ENCODE measurements around the gene GP2. TPM values are rescaled to one million over a fixed set of nuclear protein-coding genes. Genes with fewer than 3 reads are reported as not detected.
"Not testable (repeated sequence)": the region's sequence is repeated elsewhere in the genome, so short reads cannot be mapped to it uniquely, and the experiment has no call there.

Gene GP2
- polyA plus RNA-seq, 3 donors = 1.1 to 11.7 (median 2.9) TPM

GRCh38 chr16:20331635-20332034 is 4.3 kb upstream of the GP2 start:
- DNase-seq (ENCODE audit: extremely low read depth in 1 of 11, low read depth in 9 of 11, low spot score in 4 of 11) = no peak

GRCh38 chr16:20329392-20330138 is 2.3 kb upstream of the GP2 start:
- no peak for DNase-seq (ENCODE audit: extremely low read depth in 1 of 11, low read depth in 9 of 11, low spot score in 4 of 11)

DNA sequence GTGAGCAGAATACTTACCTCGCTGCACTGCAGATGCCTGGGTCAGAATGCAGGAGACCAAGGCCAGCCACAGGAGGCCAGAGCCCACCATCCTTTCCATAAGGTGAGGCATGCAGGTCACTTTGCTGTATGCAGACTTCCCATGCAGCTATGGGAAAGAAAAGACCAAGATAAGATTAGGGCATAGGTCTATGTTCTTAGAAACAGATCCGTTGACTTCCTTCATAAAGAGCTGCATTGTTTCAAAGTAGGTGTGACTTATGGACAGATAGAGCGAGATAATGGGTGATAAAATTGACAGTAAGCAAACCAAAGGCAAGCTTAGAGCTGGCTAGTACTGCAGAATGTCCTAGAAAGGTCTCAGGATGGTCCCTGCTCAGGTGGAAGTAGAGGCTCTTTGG is 992 bp downstream of the GP2 start:
- no peak for DNase-seq (ENCODE audit: extremely low read depth in 1 of 11, low read depth in 9 of 11, low spot score in 4 of 11)

- no peak for DNase-seq (ENCODE audit: extremely low read depth in 1 of 11, low read depth in 9 of 11, low spot score in 4 of 11)
These were observed 2.3 kb downstream of the GP2 start for GRCh38 chr16:20325005-20325404.

DNA sequence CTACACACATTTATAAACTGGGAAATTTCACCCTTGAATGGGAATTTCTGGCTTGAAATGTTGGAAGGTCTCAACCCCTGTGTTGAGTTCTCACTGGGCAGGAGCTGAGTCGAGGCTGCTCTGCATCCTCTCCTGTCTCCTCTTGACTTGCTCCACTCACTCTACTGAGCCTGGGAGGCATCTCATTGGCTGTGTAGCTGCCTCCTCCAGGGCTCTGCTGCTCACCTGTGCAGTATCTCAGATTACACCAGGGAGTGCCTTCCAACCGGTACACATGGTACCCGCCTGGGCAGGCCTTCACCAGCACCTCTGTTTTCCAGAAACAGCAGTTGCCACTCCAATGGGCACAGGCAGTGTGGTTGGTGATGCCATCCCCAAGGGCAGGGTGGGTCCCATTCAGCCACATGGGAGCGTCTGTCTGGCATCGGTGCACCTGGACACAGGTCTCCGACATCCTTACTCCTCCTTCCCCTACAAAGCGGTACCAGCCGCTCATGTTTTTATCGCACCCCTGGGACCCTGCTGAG is 3.7 kb downstream of the GP2 start:
- no peak for DNase-seq (ENCODE audit: extremely low read depth in 1 of 11, low read depth in 9 of 11, low spot score in 4 of 11)

DNA sequence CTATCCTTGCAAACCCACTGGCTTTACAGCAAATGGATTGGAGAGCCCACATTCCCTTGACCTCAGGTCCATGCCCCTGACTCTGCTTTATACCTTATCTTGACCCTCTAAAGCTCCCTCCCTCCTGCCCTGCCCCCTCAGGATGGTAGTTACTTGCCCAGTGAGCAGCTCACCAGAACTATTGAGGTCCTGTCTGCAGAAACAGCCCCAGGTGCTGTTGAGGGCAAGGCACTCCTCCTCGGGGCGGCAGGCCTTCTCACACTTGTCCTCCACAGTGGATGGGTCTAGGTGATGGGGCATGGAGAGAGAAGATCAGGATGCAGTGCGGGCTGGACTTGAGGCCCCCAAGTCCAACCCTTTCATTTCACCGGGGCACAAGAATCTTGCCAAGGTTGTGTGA is 4.6 kb downstream of the GP2 start:
- no peak for DNase-seq (ENCODE audit: extremely low read depth in 1 of 11, low read depth in 9 of 11, low spot score in 4 of 11)

- DNase-seq (ENCODE audit: extremely low read depth in 1 of 11, low read depth in 9 of 11, low spot score in 4 of 11) = no peak
These were observed 5.6 kb downstream of the GP2 start for GRCh38 chr16:20321671-20322070.

- not testable (repeated sequence) for DNase-seq (ENCODE audit: extremely low read depth in 1 of 11, low read depth in 9 of 11, low spot score in 4 of 11)
These were observed 6.3 kb downstream of the GP2 start for GRCh38 chr16:20321051-20321450.

DNA sequence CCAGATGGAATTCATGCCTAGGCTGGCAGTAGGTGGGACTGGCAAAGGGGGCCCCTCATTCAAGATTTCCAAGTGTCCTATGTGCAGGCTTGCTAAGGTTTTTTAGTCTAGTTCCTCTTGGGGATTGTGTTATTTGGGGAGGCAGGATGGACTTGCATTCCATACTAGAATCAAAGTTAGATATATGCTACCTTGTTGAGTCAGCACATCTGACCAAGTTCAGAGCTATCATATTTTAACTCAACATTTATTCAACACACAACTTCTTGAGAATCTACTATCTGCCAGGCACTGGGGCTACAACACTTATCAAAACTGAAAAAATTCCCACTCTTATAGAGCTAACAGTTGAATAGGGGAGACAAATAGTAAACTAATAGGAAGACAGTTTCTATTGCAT is 6.7 kb downstream of the GP2 start:
- DNase-seq (ENCODE audit: extremely low read depth in 1 of 11, low read depth in 9 of 11, low spot score in 4 of 11) = no peak

GRCh38 chr16:20320178-20320577 is 7.1 kb downstream of the GP2 start:
- DNase-seq (ENCODE audit: extremely low read depth in 1 of 11, low read depth in 9 of 11, low spot score in 4 of 11) = no peak

DNA sequence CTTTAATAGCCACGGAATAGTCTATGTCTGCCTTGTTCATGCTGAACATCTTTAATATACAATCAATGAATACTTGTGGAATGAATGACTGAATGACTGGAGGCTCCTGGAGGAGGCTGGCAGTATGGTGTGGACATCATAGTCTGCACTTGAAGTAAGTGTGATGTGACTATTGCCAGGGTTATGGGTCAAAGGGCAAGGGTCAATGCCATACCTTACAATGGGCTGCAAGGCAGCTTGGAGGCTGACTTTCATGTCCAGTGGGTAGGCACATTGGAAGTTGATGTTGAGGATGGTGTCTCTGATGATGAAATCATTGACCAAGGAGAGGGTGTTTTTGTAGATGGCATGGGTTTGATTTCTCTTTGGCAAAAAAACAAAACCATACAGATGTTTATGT is 7.9 kb downstream of the GP2 start:
- DNase-seq (ENCODE audit: extremely low read depth in 1 of 11, low read depth in 9 of 11, low spot score in 4 of 11) = no peak

GRCh38 chr16:20318437-20318836 is 8.9 kb downstream of the GP2 start:
- no peak for DNase-seq (ENCODE audit: extremely low read depth in 1 of 11, low read depth in 9 of 11, low spot score in 4 of 11)

DNA sequence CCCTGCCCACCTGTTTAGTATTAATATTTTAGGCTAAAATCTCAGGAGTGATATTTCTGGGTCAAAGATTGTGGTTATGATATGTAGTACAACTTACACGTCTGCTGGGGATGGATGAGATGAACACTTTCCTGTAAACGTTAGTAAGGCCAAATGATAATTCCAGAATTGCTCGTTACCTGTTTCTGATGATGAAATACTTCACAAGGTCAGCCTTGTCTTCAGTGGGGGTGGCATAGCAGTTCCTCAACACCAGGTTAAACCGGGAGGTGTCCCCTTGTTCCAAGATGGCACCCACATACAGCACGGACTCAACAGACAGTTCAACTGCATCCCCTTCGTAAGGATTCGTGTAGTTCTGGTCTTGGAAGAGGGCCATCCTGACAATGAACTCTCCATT is 9.3 kb downstream of the GP2 start:
- no peak for DNase-seq (ENCODE audit: extremely low read depth in 1 of 11, low read depth in 9 of 11, low spot score in 4 of 11)

DNA sequence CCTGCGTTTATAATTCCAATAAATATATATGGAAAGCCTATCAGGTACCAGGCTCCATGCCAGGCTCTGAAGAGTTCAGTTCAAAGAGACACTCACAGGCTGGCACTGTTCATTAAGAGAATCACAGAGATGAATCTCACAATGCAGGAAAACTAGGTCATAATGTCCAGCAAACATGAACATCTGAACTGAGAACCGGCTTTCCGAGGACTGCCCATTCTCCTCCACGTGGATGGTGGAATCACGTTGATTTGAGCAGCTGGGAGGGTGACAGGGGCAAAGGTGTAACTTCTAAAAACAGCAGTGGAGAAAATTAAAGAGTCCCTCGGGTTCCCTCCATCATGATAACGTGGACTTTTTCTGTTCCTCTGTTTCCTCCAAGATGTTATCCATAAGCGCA is 10.2 kb downstream of the GP2 start:
- DNase-seq (ENCODE audit: extremely low read depth in 1 of 11, low read depth in 9 of 11, low spot score in 4 of 11) = no peak

DNA sequence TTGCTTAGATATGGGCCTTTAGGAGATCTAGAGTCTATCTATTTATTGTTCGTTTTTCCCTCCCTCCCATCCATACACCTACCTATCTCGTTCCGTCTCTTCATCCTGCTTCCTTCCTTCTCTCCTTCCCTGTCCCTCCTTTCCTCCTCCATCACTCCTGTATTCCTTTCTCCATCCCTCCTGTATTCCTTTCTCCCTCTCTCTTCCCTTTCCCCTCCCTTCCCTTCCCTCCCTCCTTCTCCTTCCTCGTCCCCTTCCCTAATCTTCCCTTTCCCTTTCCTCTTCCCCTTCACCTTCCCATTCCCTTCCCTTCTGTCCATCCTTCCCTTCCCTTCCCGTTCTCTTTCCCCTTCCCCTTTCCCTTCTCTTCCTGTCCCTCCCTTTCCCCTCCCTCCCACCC is 10.6 kb downstream of the GP2 start:
- no peak for DNase-seq (ENCODE audit: extremely low read depth in 1 of 11, low read depth in 9 of 11, low spot score in 4 of 11)

GRCh38 chr16:20315764-20316163 is 11.5 kb downstream of the GP2 start:
- no peak for DNase-seq (ENCODE audit: extremely low read depth in 1 of 11, low read depth in 9 of 11, low spot score in 4 of 11)

DNA sequence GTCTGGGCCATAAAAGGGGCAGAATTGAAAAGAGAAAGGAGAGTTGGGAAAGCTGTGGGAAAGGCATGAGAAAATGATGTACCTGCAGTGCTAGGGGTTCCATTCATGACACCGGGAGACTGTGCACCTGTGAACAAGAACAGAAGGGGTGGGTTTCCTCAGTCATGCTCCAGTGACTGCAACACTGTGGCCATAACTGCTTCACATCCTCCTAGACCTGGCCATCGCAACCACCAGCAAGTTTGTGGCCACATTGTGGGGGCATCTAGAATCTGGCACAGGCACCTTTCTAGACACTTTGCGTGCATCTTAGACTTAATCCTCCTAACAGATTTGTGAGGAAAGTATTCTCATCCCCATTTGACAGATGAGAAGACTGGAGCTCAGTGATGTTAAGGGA is 12.7 kb downstream of the GP2 start:
- no peak for DNase-seq (ENCODE audit: extremely low read depth in 1 of 11, low read depth in 9 of 11, low spot score in 4 of 11)

GRCh38 chr16:20313741-20314140 is 13.6 kb downstream of the GP2 start:
- DNase-seq (ENCODE audit: extremely low read depth in 1 of 11, low read depth in 9 of 11, low spot score in 4 of 11) = no peak

- DNase-seq (ENCODE audit: extremely low read depth in 1 of 11, low read depth in 9 of 11, low spot score in 4 of 11) = not testable (repeated sequence)
These were observed 14.7 kb downstream of the GP2 start for GRCh38 chr16:20312536-20313095.

DNA sequence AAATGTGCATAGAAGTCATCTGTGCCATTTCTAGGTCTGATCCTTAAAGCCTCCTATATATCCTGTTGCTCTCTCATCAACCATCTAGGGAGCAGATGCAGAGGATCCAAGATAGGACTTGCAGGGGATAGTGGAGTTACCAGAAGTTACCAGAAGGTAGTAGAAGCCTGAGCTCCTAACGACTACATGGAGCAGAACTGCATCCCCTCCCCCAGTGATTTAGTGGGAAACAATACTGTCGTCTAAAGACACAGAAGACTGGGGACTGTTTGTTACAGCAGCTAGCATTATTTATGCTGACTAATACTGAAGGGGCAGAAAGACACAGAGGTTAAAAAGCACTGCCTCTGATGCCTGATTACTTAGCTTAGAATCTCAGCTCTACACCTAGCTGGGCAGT is 15.8 kb downstream of the GP2 start:
- no peak for DNase-seq (ENCODE audit: extremely low read depth in 1 of 11, low read depth in 9 of 11, low spot score in 4 of 11)
